ENCODE results near the gene FOXK2.
"Not testable (repeated sequence)": the region's sequence is repeated elsewhere in the genome, so short reads cannot be mapped to it uniquely, and the experiment has no call there.

FOXK2 gene

DNA sequence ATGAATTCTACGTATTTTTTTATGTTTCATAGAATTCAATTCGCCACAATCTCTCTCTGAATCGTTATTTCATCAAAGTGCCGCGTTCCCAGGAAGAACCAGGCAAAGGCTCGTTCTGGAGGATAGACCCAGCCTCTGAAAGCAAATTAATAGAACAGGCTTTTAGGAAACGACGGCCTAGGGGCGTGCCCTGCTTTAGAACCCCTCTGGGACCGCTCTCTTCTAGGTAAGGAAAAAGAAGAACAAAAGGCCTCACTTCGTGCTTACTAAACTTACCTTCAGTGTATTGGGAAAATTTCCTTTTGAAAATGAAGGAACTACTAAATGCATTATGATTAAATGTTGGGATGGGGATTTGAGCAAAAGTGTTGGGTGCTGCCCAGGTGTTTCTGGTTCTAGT is 63.2 kb downstream of the FOXK2 start:
- Histone ChIP-seq H3K4me1 (ENCODE audit: control insufficient read depth, insufficient read depth, low read length, unreplicated experiment) (no peaks in the 10 kb centered on the region), H3K4me3 (ENCODE audit: low read depth, low read length) (no peak overlapping the region), H3K27me3 (ENCODE audit: insufficient read depth, low read length) (no peaks in the 10 kb centered on the region), H3K27ac (ENCODE audit: low read depth, low read length) (no peak overlapping the region), H2AFZ (ENCODE audit: low read length, unreplicated experiment) (no peak overlapping the region), H3K79me2 (ENCODE audit: control insufficient read depth, insufficient read depth, low read length, unreplicated experiment) (peaks cover 5% of the 10 kb centered on the region), H3K36me3 (ENCODE audit: insufficient read depth, low read length) (peaks cover 18% of the 10 kb centered on the region; the same call in 1 of the 2 replicates)

DNA sequence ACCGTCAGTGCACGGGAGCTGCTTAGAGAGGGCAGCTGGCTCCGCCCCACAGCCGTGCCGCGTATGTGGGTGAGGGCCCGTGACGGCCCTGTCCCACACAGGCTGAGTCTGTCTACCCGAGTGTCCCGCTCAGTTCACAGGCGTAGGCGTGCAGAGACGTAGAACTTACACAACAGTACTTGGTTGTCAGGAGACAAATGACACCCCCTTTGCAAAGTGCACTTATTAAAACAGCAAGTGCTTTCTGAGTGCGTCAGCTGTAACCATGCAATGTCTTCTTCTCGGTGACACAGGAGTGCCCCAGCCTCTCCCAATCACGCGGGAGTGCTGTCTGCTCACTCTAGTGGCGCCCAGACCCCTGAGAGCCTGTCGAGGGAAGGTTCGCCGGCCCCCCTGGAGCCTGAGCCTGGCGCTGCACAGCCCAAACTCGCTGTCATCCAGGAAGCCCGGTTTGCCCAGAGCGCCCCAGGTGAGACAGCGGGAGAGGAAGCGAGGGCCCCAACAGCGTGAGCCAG is 64.2 kb downstream of the FOXK2 start:
- H2AFZ ChIP-seq (ENCODE audit: low read length, unreplicated experiment), result no peak overlapping the region
- peaks cover 21% of the 10 kb centered on the region; the same call in 1 of the 2 replicates for H3K36me3 ChIP-seq (ENCODE audit: insufficient read depth, low read length)
- H3K4me1 ChIP-seq (ENCODE audit: control insufficient read depth, insufficient read depth, low read length, unreplicated experiment), result no peaks in the 10 kb centered on the region

DNA sequence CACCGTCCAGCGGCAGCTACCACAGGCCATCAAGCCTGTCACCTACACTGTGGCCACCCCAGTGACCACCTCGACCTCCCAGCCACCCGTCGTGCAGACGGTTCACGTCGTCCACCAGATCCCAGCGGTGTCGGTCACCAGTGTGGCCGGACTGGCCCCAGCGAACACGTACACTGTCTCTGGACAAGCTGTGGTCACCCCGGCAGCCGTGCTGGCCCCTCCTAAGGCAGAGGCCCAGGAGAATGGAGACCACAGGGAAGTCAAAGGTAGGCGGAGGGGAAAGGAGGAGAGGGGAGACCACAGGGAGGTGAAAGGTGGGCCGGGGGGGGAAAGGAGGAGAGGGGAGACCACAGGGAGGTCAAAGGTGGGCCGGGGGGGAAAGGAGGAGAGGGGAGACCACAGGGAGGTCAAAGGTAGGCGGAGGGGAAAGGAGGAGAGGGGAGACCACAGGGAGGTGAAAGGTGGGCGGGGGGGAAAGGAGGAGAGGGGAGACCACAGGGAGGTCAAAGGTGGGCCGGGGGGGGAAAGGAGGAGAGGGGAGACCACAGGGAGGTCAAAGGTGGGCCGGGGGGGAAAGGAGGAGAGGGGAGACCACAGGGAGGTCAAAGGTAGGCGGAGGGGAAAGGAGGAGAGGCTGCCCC is 66.5 kb downstream of the FOXK2 start:
- H3K27ac ChIP-seq (ENCODE audit: low read depth, low read length); H3K4me3 ChIP-seq (ENCODE audit: low read depth, low read length); H3K4me1 ChIP-seq (ENCODE audit: control insufficient read depth, insufficient read depth, low read length, unreplicated experiment); H3K27me3 ChIP-seq (ENCODE audit: insufficient read depth, low read length); H2AFZ ChIP-seq (ENCODE audit: low read length, unreplicated experiment); H3K79me2 ChIP-seq (ENCODE audit: control insufficient read depth, insufficient read depth, low read length, unreplicated experiment): not testable (repeated sequence)
- peaks cover 21% of the 10 kb centered on the region; the same call in 1 of the 2 replicates for H3K36me3 ChIP-seq (ENCODE audit: insufficient read depth, low read length)

More for the DNA sequence above, 64.2 kb downstream of the FOXK2 start:
- Histone ChIP-seq H3K79me2 (ENCODE audit: control insufficient read depth, insufficient read depth, low read length, unreplicated experiment) (peaks cover 5% of the 10 kb centered on the region), H3K27ac (ENCODE audit: low read depth, low read length) (no peak overlapping the region), H3K27me3 (ENCODE audit: insufficient read depth, low read length) (no peaks in the 10 kb centered on the region), H3K4me3 (ENCODE audit: low read depth, low read length) (no peak overlapping the region)

DNA sequence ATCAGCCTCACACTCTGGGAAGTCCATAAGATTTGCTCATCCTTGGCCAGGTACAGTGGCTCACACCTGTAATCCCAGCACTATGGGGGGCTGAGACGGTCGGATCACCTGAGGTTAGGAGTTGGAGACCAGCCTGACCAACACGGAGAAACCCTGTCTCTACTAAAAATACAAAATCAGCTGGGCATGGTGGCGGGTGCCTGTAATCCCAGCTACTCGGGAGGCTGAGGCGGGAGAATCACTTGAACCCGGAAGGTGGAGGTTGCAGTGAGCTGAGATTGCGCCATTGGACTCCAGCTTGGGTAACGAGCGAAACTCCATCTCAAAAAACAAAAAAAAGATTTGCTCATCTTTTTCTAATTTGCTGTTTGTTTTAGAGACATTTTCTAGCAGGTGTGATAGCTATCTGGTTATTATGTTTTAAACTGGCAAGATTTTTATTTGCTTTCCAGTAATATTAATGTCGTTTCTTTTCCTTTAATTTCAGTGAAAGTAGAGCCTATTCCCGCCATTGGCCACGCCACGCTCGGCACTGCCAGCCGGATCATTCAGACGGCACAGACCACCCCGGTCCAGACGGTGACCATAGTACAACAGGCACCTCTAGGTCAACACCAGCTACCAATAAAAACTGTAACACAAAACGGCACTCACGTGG is 67.2 kb downstream of the FOXK2 start:
- H3K27ac ChIP-seq (ENCODE audit: low read depth, low read length), result no peak overlapping the region

DNA sequence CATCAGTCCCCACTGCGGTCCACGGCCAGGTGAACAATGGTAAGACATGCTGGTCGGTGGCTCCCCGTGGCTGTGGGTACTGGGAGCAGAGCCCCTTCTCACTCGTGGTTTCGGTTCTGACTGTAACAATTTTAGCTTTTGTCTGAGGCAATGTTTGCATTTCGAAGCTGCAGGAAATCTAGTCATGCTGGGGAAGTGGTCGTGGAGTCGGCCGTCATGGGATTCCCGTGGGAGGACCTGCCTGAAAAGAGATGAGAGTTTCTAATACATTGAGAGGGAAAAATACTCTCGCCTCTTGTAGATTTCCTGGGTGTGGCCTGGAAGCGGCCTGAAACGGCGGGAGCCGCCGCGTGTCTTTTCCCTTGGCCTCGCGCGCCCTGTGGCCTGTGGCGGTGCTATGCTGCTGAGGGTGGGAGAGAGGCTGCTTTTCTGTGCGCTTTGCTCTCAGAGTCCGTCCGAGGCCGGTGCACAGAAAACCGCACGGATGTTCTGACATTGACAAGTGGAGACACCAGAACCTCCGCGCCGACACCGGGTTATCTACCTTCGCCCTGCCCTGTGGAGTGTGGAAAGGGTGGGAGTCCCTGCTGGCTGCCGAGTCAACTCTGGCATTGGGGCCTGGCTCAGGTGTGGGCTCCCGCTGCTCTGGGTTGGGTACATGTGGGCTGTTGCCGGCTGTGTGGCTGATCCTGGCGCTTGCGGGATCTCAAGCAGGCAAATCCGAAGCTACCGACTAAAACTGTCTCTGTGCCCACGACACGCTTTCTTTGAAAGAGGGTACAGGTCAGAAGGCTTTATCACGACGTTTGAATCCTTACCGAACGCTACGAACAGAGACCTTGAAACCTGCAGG is 67.9 kb downstream of the FOXK2 start:
- Histone ChIP-seq H3K27ac (ENCODE audit: low read depth, low read length) (no peak overlapping the region), H3K36me3 (ENCODE audit: insufficient read depth, low read length) (peaks cover 21% of the 10 kb centered on the region; the same call in 1 of the 2 replicates), H3K4me1 (ENCODE audit: control insufficient read depth, insufficient read depth, low read length, unreplicated experiment) (no peaks in the 10 kb centered on the region), H3K4me3 (ENCODE audit: low read depth, low read length) (no peak overlapping the region), H2AFZ (ENCODE audit: low read length, unreplicated experiment) (no peak overlapping the region), H3K79me2 (ENCODE audit: control insufficient read depth, insufficient read depth, low read length, unreplicated experiment) (no peaks in the 10 kb centered on the region), H3K27me3 (ENCODE audit: insufficient read depth, low read length) (no peaks in the 10 kb centered on the region)

More for the DNA sequence above, 67.2 kb downstream of the FOXK2 start:
- H3K79me2 ChIP-seq (ENCODE audit: control insufficient read depth, insufficient read depth, low read length, unreplicated experiment), result peaks cover 5% of the 10 kb centered on the region
- no peak overlapping the region for H2AFZ ChIP-seq (ENCODE audit: low read length, unreplicated experiment)
- H3K36me3 ChIP-seq (ENCODE audit: insufficient read depth, low read length), result peaks cover 21% of the 10 kb centered on the region; the same call in 1 of the 2 replicates
- H3K27me3 ChIP-seq (ENCODE audit: insufficient read depth, low read length), result no peaks in the 10 kb centered on the region
- H3K4me1 ChIP-seq (ENCODE audit: control insufficient read depth, insufficient read depth, low read length, unreplicated experiment), result no peaks in the 10 kb centered on the region
- H3K4me3 ChIP-seq (ENCODE audit: low read depth, low read length), result no peak overlapping the region

DNA sequence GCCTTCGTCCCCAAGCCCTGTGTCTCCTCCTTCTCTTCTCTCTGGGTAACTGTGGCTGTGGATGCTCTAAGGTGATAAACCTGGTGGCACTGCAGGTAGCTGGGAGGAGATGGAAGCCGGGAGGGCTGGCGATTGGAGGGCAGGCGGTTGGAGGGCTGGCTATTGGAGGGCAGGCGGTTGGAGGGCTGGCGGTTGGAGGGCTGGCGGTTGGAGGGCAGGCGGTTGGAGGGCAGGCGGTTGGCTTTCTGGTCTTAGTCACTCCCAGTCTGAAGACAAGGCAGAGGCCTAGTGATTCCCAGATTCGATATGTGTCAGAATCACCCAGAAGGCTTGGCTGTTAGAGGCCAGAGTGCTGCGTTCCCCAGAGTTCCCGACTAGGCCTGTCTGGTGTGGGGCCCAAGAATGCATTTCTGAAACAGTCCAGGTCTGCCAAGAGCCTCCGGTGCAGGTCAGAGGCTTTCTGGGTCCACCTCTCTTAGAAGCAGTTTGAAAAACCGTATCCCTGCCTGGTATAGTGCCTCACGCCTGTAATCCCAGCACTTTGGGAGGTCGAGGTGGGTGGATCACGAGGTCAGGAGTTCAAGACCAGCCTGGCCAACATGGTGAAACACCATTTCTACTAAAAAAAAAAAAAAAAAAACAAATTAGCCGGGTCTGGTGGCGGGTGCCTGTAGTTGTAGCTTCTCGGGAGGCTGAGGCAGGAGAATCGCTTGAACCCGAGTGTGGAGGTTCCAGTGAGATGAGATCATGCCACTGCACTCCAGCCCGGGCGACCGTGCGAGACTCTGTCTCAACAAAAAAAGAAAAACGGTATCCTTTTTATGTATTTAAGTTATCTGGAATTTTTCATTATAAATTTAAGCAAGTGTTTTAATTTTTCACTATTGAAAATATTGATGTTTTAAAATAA is 69.0 kb downstream of the FOXK2 start:
- H3K27ac ChIP-seq (ENCODE audit: low read depth, low read length), result no peak overlapping the region
- H3K4me3 ChIP-seq (ENCODE audit: low read depth, low read length), result no peak overlapping the region
- H3K4me1 ChIP-seq (ENCODE audit: control insufficient read depth, insufficient read depth, low read length, unreplicated experiment), result peaks cover 2% of the 10 kb centered on the region
- no peaks in the 10 kb centered on the region for H3K79me2 ChIP-seq (ENCODE audit: control insufficient read depth, insufficient read depth, low read length, unreplicated experiment)
- no peaks in the 10 kb centered on the region for H3K27me3 ChIP-seq (ENCODE audit: insufficient read depth, low read length)
- peaks cover 19% of the 10 kb centered on the region; the same call in 1 of the 2 replicates for H3K36me3 ChIP-seq (ENCODE audit: insufficient read depth, low read length)
- no peak overlapping the region for H2AFZ ChIP-seq (ENCODE audit: low read length, unreplicated experiment)

DNA sequence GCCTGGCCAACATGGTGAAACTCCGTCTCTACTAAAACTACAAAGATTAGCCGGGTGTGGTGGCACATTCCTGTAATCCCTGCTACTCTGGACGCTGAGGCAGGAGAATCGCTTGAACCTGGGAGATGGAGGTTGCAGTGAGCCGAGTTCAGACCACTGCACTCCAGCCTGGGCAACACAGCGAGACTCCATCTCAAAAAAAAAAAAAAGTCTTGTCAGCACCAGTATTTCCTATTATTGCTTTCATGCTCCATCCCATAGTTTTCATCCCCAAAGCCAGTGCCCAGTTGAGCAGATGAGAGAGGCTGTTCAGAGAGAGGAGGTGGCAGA is 70.3 kb downstream of the FOXK2 start:
- no peaks in the 10 kb centered on the region for H3K27me3 ChIP-seq (ENCODE audit: insufficient read depth, low read length)
- no peak overlapping the region for H3K27ac ChIP-seq (ENCODE audit: low read depth, low read length)
- H2AFZ ChIP-seq (ENCODE audit: low read length, unreplicated experiment), result no peak overlapping the region
- H3K79me2 ChIP-seq (ENCODE audit: control insufficient read depth, insufficient read depth, low read length, unreplicated experiment), result peaks cover 6% of the 10 kb centered on the region
- peaks cover 12% of the 10 kb centered on the region; the same call in 1 of the 2 replicates for H3K36me3 ChIP-seq (ENCODE audit: insufficient read depth, low read length)
- H3K4me3 ChIP-seq (ENCODE audit: low read depth, low read length), result no peak overlapping the region
- peaks cover 9% of the 10 kb centered on the region for H3K4me1 ChIP-seq (ENCODE audit: control insufficient read depth, insufficient read depth, low read length, unreplicated experiment)

DNA sequence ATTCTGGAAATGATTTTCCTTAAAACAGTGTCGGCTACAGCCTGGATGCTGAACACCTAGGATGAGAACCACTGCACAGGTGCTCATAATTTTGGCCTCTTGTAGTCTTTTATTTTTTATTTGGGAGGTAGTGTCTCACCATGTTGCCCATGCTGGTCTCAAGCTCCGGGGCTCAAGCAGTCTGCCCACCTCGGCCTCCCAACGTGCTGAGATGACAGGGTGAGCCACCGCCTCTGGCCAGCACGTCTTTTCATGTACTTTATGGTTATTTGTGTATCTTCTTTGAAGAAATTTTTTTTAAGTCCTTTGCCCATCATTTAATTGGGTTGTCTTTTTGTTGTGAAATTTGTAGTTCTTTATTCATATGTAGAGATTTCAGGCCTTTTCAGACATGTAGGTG is 70.7 kb downstream of the FOXK2 start:
- Histone ChIP-seq H3K36me3 (ENCODE audit: insufficient read depth, low read length) (peaks cover 12% of the 10 kb centered on the region; the same call in 1 of the 2 replicates), H3K27me3 (ENCODE audit: insufficient read depth, low read length) (no peaks in the 10 kb centered on the region), H3K79me2 (ENCODE audit: control insufficient read depth, insufficient read depth, low read length, unreplicated experiment) (peaks cover 10% of the 10 kb centered on the region), H3K4me1 (ENCODE audit: control insufficient read depth, insufficient read depth, low read length, unreplicated experiment) (peaks cover 9% of the 10 kb centered on the region), H2AFZ (ENCODE audit: low read length, unreplicated experiment) (no peak overlapping the region), H3K27ac (ENCODE audit: low read depth, low read length) (no peak overlapping the region), H3K4me3 (ENCODE audit: low read depth, low read length) (no peak overlapping the region)

DNA sequence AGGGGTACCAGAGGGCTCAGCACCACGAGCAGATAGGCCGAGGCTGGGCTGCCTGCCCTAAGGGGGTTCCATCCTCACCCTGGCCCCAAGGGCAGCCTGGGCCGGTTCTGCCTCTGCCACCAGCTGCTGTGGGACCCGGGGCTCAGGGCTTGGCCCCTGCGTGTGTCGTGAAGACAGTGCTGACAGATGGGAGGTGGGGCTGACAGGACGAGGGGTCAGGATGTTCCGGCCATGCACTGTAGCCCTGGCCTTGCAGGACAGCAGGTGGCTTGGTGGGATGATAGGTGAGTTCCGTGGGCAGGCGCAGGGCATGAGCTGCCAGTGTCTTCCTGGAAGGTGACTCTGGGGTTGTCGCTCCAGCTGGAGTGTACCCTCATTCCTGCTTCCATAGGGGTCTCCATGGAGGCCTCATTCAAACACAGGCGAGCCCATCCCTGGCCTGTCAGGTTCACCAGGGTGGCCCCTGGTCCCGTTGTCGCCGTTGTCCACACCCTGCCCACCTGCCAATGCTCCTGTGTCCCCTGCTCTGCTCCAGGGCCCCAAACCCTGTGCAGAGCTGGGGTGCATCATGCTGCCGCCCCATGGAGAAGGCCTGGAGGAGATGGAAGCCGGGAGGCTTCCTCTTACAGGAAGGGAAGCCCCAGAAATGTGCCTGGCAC is 71.5 kb downstream of the FOXK2 start:
- H3K27ac ChIP-seq (ENCODE audit: low read depth, low read length), result no peak overlapping the region
- peaks cover 17% of the 10 kb centered on the region; the same call in 1 of the 2 replicates for H3K36me3 ChIP-seq (ENCODE audit: insufficient read depth, low read length)
- H3K4me3 ChIP-seq (ENCODE audit: low read depth, low read length), result no peak overlapping the region
- H2AFZ ChIP-seq (ENCODE audit: low read length, unreplicated experiment), result no peak overlapping the region
- peaks cover 10% of the 10 kb centered on the region for H3K79me2 ChIP-seq (ENCODE audit: control insufficient read depth, insufficient read depth, low read length, unreplicated experiment)
- H3K27me3 ChIP-seq (ENCODE audit: insufficient read depth, low read length), result no peaks in the 10 kb centered on the region
- peaks cover 9% of the 10 kb centered on the region for H3K4me1 ChIP-seq (ENCODE audit: control insufficient read depth, insufficient read depth, low read length, unreplicated experiment)
